ENCODE measurements around the gene TEX52. TPM values are rescaled to one million over a fixed set of nuclear protein-coding genes. Genes with fewer than 3 reads are reported as not detected.
A peak's percentile ranks its signal among the peaks of the same experiment; 100 is the strongest.

Gene TEX52
- total and polyA plus RNA-seq, 2 of the 13 experiments (the other 11 are each of a cell fraction or from before 2014, with no cell fraction given) = 0.05 TPM; not detected in 1

DNA sequence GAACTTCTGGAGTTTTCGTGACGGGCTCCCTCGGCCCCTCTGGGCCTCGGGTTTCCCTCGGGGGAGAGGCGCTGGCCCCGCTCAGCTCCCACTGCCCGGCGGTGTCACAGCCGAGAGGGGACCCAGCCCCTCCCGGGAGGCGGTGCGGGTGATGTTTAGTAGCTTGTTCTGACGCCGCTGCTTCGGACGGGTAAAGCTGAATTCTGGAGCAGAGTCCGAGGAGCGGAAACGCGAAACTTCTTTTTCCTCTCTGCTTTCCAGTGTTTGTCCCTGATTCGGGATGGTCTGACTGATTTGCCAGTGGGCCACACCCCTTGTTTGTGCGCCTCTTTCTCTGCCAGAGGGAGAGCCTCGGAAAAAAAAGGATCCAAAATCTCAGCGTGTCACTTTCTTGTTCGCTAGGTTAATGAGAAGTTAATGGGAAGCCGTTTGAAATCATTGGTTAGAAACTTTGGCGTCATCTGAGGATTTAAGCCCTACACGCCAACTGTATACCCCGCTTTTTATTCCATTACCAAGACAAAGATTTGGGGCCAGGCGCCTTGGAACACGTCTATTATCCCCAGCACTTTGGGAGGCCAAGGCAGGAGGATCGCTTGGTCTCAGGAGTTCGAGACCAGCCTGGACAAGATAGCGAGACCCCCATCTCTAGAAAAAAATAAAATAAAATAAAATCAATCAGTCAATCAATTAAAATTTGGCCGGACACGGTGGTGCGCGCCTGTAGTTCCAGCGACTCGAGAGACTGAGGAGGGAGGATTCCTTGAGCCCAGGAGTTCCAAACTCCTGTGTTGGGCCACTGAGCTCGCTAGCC is 34.6 kb upstream of the TEX52 start (continued):
- TF ChIP-seq ZMYM3 (CRISPR knock-in tag; IDR thresholded peaks at IDR 0.05) (peak; percentile 15; the same call in 1 of the 2 replicates), YY1 (IDR thresholded peaks at IDR 0.05; ENCODE audit: insufficient read depth, insufficient replicate concordance, low read depth, low read length) (no peak), IRF1 (CRISPR knock-in tag; IDR thresholded peaks at IDR 0.05; ENCODE audit: low read depth) (no peak), ZBTB38 (CRISPR knock-in tag; IDR thresholded peaks at IDR 0.05) (no peak), ZBTB1 (CRISPR knock-in tag; IDR thresholded peaks at IDR 0.05; ENCODE audit: borderline replicate concordance) (no peak), CBFB (CRISPR knock-in tag; IDR thresholded peaks at IDR 0.05) (no peak), NR1H2 (CRISPR knock-in tag; IDR thresholded peaks at IDR 0.05; ENCODE audit: borderline replicate concordance, low read depth) (no peak), HOXA5 (CRISPR knock-in tag; IDR thresholded peaks at IDR 0.05) (0 out of 2 replicates have a peak, but pooled peaks have one; percentile 10), ZNF274 (CRISPR knock-in tag; IDR thresholded peaks at IDR 0.05) (no peak), ZBTB7A (CRISPR knock-in tag; IDR thresholded peaks at IDR 0.05) (no peak), ZNF567 (CRISPR knock-in tag; IDR thresholded peaks at IDR 0.05; ENCODE audit: borderline replicate concordance) (no peak), RFX3 (CRISPR knock-in tag; IDR thresholded peaks at IDR 0.05) (no peak), CENPX (CRISPR knock-in tag; IDR thresholded peaks at IDR 0.05) (no peak), POLR2AphosphoS5 (IDR thresholded peaks at IDR 0.05; ENCODE audit: low read depth, low read length) (no peak), AHR (CRISPR knock-in tag; IDR thresholded peaks at IDR 0.05) (no peak), ZNF24 (IDR thresholded peaks at IDR 0.05) (no peak), HNF4G (IDR thresholded peaks at IDR 0.05; ENCODE audit: borderline replicate concordance, low read depth, low read length) (no peak), HNF4G (CRISPR knock-in tag; IDR thresholded peaks at IDR 0.05; ENCODE audit: borderline replicate concordance, low read depth) (no peak), HOXA9 (CRISPR knock-in tag; IDR thresholded peaks at IDR 0.05; ENCODE audit: borderline replicate concordance) (no peak), IRF9 (CRISPR knock-in tag; IDR thresholded peaks at IDR 0.05; ENCODE audit: borderline replicate concordance) (no peak), BCL6 (CRISPR knock-in tag; IDR thresholded peaks at IDR 0.05) (0 out of 2 replicates have a peak, but pooled peaks have one; percentile 7), MBD4 (IDR thresholded peaks at IDR 0.05; ENCODE audit: borderline replicate concordance, low read length) (no peak), CAMTA2 (CRISPR knock-in tag; IDR thresholded peaks at IDR 0.05; ENCODE audit: borderline replicate concordance) (no peak), ISL2 (CRISPR knock-in tag; IDR thresholded peaks at IDR 0.05) (0 out of 2 replicates have a peak, but pooled peaks have one; percentile 54), ZMAT3 (CRISPR knock-in tag; conservative IDR thresholded peaks at IDR 0.05) (no peak)
- TF ChIP-seq, protein P1, sequence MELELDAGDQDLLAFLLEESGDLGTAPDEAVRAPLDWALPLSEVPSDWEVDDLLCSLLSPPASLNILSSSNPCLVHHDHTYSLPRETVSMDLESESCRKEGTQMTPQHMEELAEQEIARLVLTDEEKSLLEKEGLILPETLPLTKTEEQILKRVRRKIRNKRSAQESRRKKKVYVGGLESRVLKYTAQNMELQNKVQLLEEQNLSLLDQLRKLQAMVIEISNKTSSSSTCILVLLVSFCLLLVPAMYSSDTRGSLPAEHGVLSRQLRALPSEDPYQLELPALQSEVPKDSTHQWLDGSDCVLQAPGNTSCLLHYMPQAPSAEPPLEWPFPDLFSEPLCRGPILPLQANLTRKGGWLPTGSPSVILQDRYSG (CRISPR knock-in tag; IDR thresholded peaks at IDR 0.05) = peak; percentile 83; the same call in 1 of the 2 replicates
- TF ChIP-seq, protein P2, sequence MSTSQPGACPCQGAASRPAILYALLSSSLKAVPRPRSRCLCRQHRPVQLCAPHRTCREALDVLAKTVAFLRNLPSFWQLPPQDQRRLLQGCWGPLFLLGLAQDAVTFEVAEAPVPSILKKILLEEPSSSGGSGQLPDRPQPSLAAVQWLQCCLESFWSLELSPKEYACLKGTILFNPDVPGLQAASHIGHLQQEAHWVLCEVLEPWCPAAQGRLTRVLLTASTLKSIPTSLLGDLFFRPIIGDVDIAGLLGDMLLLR (CRISPR knock-in tag; IDR thresholded peaks at IDR 0.05) = no peak

Data from HepG2 (cell line).